Endometrial microvascular endothelial cells (primary cell): Measurements from ENCODE around the gene VDAC2. TPM values are rescaled to one million over a fixed set of nuclear protein-coding genes. Genes with fewer than 3 reads are reported as not detected.

Source experiments
- in situ Hi-C: cut with HindIII; loops from 2 replicates; pipeline ENCODE4 v1.10.0; 2017; ENCODE audit warnings: low sequenced_read_pairs, low pct_unique_long_range_greater_than_20kb; ENCODE audit errors: inconsistent ontology term
- total RNA-seq: library from RNA; depleted of rRNA; stranded (reverse); fragments of >200 nt; gene quantifications from one replicate; pipeline ENCODE4 v1.2.3, GENCODE V29; 2015; ENCODE audit errors: inconsistent ontology term

The VDAC2 gene
- total RNA-seq, 1 donor from 2014 or later: 193 TPM

DNA sequence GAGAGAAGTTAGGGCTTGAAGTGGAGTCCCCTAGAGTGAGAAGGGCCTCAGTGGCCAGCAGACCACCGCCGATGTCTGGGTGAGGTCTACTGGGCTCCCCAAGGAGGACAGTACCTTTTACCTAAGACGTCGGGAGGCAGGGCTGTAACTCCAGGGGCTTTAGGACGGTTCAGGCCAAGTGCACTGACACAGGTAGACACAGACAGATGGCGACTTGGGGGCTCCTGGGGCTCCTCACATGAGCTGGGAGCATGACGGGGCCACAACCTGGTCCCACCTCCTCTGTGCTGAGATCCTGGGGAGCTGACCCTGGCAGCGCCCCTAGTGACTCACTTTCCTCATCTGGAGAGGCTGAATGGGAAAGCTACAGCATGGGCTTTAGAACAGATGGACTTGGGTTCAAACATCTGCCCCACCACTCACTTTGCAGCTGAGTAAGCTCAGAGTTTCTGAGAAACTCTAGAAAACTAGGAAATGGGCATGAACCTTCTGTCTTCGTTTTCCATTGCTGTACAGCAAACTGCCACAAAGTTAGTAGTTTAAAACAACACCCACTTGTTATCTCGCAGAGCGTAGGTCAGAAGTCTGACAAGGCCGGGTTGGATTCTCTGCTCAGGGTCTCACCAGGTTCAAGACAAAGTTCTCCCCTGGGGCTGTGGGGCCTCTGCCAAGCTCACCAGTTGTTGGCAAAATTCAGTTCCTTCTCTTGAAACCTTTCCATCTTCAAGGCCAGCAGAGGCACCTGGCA is 29.9 kb downstream of the VDAC2 start:
- in situ Hi-C loops: no loop called here

- in situ Hi-C loops: no loop called here
Observed at GRCh38 chr10:75243426-75243825, 32.8 kb downstream of the VDAC2 start.

GRCh38 chr10:75244487-75245353 is 34.1 kb downstream of the VDAC2 start:
- in situ Hi-C loops: no loop called here

- in situ Hi-C loops: no loop called here
Observed at GRCh38 chr10:75245354-75246250, 35.0 kb downstream of the VDAC2 start.

DNA sequence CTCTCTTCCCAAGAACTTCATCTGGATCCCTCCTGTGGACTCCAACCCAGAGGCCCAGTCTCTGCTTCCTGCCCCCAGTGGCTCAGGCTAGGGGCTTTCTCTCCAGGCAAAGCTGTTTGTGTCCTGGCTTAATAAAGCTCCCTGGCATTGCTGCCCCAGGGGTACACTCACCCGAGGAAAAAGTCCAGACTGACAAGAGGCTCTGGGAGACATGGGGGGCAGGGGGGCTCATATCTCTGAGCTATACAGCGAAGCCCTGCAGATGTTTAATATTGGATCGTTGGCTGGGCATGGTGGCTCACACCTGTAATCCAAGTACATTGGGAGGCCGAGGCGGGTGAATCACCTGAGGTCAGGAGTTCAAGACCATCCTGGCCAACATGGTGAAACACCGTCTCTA is 35.9 kb downstream of the VDAC2 start:
- in situ Hi-C loops: no loop called here

- in situ Hi-C loops: no loop called here
Observed at GRCh38 chr10:75247797-75248196, 37.2 kb downstream of the VDAC2 start.

- in situ Hi-C loops: no loop called here
Observed at GRCh38 chr10:75250934-75251333, 40.3 kb downstream of the VDAC2 start.

GRCh38 chr10:75253281-75254220 is 43.0 kb downstream of the VDAC2 start:
- in situ Hi-C loops: no loop called here

GRCh38 chr10:75254739-75255138 is 44.1 kb downstream of the VDAC2 start:
- in situ Hi-C loops: no loop called here

DNA sequence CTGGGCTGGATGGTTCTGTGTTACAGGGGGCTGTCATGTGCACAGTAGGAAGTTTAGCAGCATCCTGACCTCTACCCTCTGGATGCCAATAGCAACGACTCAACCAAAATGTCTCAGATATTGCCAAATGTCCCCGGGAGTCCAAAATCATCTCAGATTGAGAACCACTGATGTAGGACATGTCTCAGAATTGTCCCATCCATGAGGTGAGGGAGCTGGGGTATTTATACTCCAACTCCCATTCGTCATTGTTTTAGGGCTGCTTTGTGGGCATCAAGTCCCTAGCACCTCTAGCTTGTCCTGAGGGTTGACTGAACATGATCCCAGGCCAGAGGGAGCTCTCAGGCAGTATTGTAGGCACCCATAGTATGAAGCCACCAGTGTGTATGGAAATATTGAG is 50.4 kb downstream of the VDAC2 start:
- in situ Hi-C loops: no loop called here

- in situ Hi-C loops: no loop called here
Observed at GRCh38 chr10:75261813-75262705, 51.5 kb downstream of the VDAC2 start.

DNA sequence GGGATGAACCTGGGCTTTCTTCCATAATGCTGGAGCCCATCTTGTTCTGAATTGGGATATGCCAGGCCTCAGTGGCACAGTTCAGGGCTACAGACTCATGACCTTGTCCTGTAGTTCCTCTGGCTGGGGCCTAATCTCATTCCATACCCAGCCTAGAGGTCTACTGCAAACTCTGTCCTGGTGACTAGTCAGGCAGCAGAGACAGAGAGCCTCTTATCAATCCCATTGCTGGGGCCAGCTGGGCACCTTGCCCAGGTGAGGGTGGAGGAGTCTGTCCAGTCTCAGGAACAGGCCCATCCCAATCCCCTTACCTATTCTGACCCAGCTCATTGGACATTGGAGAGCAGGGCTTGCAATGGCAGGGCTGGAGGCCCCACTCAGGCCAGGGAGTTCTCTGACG is 53.2 kb downstream of the VDAC2 start:
- in situ Hi-C loops: no loop called here

DNA sequence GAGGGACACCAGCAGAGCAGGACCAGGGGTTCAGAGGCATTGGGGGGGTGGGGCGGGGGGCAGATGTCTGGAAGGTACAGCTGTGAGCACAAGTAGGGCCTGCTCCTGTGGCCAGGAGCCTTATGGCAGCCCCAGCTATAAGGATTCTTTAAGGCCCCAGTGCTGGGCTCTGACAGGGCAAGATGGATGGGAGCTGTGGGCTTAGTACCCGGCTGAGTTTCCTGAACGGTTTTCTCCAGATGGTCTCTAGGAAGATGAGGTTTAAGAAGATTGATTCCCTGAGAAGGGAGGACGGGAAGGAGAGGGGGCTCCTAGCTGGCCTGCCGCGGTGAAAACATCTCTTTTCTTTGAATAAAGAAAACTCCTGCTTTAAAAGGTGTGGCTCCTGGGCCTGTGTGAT is 55.3 kb downstream of the VDAC2 start:
- in situ Hi-C loops: no loop called here

DNA sequence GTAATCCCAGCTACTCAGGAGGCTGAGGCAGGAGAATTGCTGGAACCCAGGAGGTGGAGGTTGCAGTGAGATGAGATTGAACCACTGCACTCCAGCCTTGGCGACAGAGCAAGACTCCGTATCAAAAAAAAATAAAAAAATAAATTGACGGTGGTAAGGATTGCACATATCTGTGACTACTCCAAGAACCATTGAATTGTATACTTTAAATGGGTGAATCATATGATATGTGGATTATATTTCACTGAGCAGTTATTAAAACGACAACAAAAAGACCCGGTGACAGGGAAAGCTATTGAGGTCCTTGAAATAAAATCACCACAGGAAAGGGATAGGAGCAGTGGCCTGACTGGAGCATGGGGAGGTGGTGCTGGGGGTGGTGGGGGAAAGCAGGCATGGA is 56.3 kb downstream of the VDAC2 start:
- in situ Hi-C loops: no loop called here

- in situ Hi-C loops: no loop called here
Observed at GRCh38 chr10:75269605-75270004, 59.0 kb downstream of the VDAC2 start.

GRCh38 chr10:75272094-75272493 is 61.5 kb downstream of the VDAC2 start:
- in situ Hi-C loops: no loop called here

DNA sequence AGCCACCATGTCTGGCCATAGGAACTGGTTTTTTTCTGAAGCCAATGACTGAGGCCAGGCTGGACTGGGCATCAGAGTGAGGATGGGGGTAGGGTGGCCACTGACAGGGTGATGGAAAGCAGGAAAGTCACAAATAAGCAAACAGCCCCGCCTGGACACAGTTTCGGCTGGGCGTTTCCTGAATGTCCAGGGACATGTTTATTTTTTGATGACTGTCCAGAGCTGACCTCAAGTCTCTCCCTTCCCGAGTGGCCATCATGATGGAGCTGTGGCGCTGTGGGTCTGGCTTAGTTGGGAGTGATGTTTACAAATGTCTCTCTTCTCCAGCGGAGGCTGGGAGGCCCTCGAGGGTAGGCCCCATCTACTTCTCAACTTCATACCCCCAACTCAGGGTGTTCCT is 62.3 kb downstream of the VDAC2 start:
- in situ Hi-C loops: no loop called here
